HCT116 (cell line): ENCODE results near the gene ATAD2B. TPM values are rescaled to one million over a fixed set of nuclear protein-coding genes. Genes with fewer than 3 reads are reported as not detected.

ENCODE experiments used
- ATAC-seq: fragments of 200-7000 bp; cut with Tn5 transposase; 2 replicates; pipeline ENCODE4 v1.9.1; 2020; ENCODE audit warnings: mild to moderate bottlenecking, moderate library complexity
- BruUV-seq: library from RNA; stranded (reverse); fragments of 400-500 nt; replicated peaks from 2 replicates; lab custom pipeline; 2021; lab: Mats Ljungman, UMichigan
- CTCF ChIA-PET: fragments of 300-600 bp; sonication (Branson Sonifier 250); formaldehyde crosslinking; loops from one replicate; lab custom pipeline; 2021; ENCODE audit warnings: antibody characterized with exemption; lab: Charles Lee
- POLR2A ChIA-PET: fragments of 300-600, 350-600 bp; sonication (Branson Sonifier 250); formaldehyde crosslinking; loops from one replicate; lab custom pipeline; 2021; ENCODE audit warnings: antibody characterized with exemption; lab: Charles Lee
- RAD21 ChIA-PET, 2 experiments: fragments of 300-600 bp; sonication (Branson Sonifier 250); formaldehyde crosslinking; loops; one replicate each; lab custom pipeline; 2023; ENCODE audit warnings: low total read pairs in 2 of 2; ENCODE audit not compliant: uncharacterized antibody in 2 of 2, unreplicated experiment in 2 of 2, low non-redundant PET in 1 of 2; lab: Charles Lee
- DNase-seq: peaks from one replicate; pipeline ENCODE4 v3.0.0-alpha.2; 2010; ENCODE audit warnings: low read depth, low spot score
- H2AFZ ChIP-seq: fragments of 200-600 bp; shearing (Covaris generic), sonication (generic); 2 replicates; pipeline ENCODE4 v1.6.1; 2017; ENCODE audit warnings: low read depth, mixed run types, mixed read lengths, antibody characterized with exemption, low read length; ENCODE audit not compliant: poor library complexity, severe bottlenecking
- H3K27ac ChIP-seq: 2 replicates; pipeline ENCODE4 v1.5.1; 2012; ENCODE audit warnings: low read depth, low read length
- H3K27me3 ChIP-seq: fragments of 200-600 bp; sonication (generic); 2 replicates; pipeline ENCODE4 v1.6.1; 2016; ENCODE audit warnings: mixed run types, low read length, mixed read lengths; ENCODE audit not compliant: insufficient read depth
- H3K36me3 ChIP-seq, 2 experiments: fragments of 200-500 bp in 1 of 2; fragments of 200-600 bp in 1 of 2; sonication (Bioruptor generic) in 1 of 2; sonication (generic) in 1 of 2; 2 replicates each; pipeline versions ENCODE4 v1.5.1 to v1.6.1; 2014 to 2016; ENCODE audit warnings: low read length in 2 of 2, inconsistent platforms in 1 of 2, mixed read lengths in 1 of 2, mixed run types in 1 of 2; ENCODE audit not compliant: insufficient read depth in 2 of 2, control insufficient read depth in 1 of 2
- H3K4me1 ChIP-seq, 2 experiments: fragments of 200-600 bp in 1 of 2; sonication (generic) in 1 of 2; 2 replicates each; pipeline versions ENCODE4 v1.5.1 to v1.6.1; 2012 to 2017; ENCODE audit warnings: low read length in 2 of 2, inconsistent platforms in 1 of 2, mild to moderate bottlenecking in 1 of 2, mixed read lengths in 1 of 2, mixed run types in 1 of 2, moderate library complexity in 1 of 2; ENCODE audit not compliant: insufficient read depth in 2 of 2, control insufficient read depth in 1 of 2
- H3K4me2 ChIP-seq: fragments of 200-600 bp; sonication (generic); 2 replicates; pipeline ENCODE4 v1.6.1; 2017; ENCODE audit warnings: mixed run types, low read length, mixed read lengths
- H3K4me3 ChIP-seq, 2 experiments: fragments of 200-600 bp in 1 of 2; sonication (generic) in 1 of 2; replicated peaks in 1 of 2; 2 replicates each; pipeline ENCODE4 v1.5.1; 2011 to 2016; ENCODE audit warnings: low read length in 2 of 2, control low read depth in 1 of 2, low read depth in 1 of 2, mild to moderate bottlenecking in 1 of 2, mixed read lengths in 1 of 2, mixed run types in 1 of 2
- H3K79me2 ChIP-seq: fragments of 200-600 bp; sonication (generic); 2 replicates; pipeline ENCODE4 v1.6.1; 2017; ENCODE audit warnings: mild to moderate bottlenecking, mixed run types, low read length, moderate library complexity, mixed read lengths; ENCODE audit not compliant: insufficient read depth
- H3K9ac ChIP-seq: fragments of 200-600 bp; sonication (generic); 2 replicates; pipeline ENCODE4 v1.6.1; 2016; ENCODE audit warnings: low read length, mixed read lengths
- H3K9me2 ChIP-seq: fragments of 200-600 bp; sonication (generic), shearing (Covaris generic); 2 replicates; pipeline ENCODE4 v1.6.1; 2017; ENCODE audit warnings: mixed run types, mild to moderate bottlenecking, moderate library complexity; ENCODE audit not compliant: insufficient read depth
- H3K9me3 ChIP-seq, 2 experiments: fragments of 200-500 bp in 1 of 2; fragments of 200-600 bp in 1 of 2; sonication (Bioruptor generic) in 1 of 2; sonication (generic) in 1 of 2; 2 replicates each; pipeline ENCODE4 v1.6.1; 2014 to 2017; ENCODE audit warnings: low read length in 2 of 2, mixed read lengths in 2 of 2, inconsistent platforms in 1 of 2, low read depth in 1 of 2, mild to moderate bottlenecking in 1 of 2, mixed run types in 1 of 2, moderate library complexity in 1 of 2; ENCODE audit not compliant: control insufficient read depth in 1 of 2, insufficient read depth in 1 of 2
- H4K20me1 ChIP-seq: fragments of 200-600 bp; sonication (generic), shearing (Covaris generic); 2 replicates; pipeline ENCODE4 v1.6.1; 2017; ENCODE audit warnings: mixed run types, mild to moderate bottlenecking, moderate library complexity; ENCODE audit not compliant: insufficient read depth
- ATF3 ChIP-seq: IDR thresholded peaks from 2 replicates; pipeline ENCODE4 v1.6.1; 2012
- CBX3 ChIP-seq: IDR thresholded peaks from 2 replicates; pipeline ENCODE4 v1.6.1; 2012; ENCODE audit warnings: low read depth
- CEBPB ChIP-seq: IDR thresholded peaks from 2 replicates; pipeline ENCODE4 v1.6.1; 2012; ENCODE audit warnings: low read depth
- CTCF ChIP-seq, 3 experiments: fragments of 200-600 bp in 1 of 3; sonication (generic) in 1 of 3; IDR thresholded peaks in 2 of 3; conservative IDR thresholded peaks in 1 of 3; 2 replicates each; pipeline ENCODE4 v1.5.1; 2012 to 2017; ENCODE audit warnings: low read depth in 2 of 3, low read length in 2 of 3, antibody characterized with exemption in 1 of 3, borderline replicate concordance in 1 of 3, control low read depth in 1 of 3, mild to moderate bottlenecking in 1 of 3, mixed read lengths in 1 of 3, mixed run types in 1 of 3, moderate library complexity in 1 of 3; ENCODE audit not compliant: insufficient read depth in 1 of 3
- ELF1 ChIP-seq: IDR thresholded peaks from 2 replicates; pipeline ENCODE4 v1.6.1; 2012; ENCODE audit warnings: low read depth, borderline replicate concordance
- EZH2 ChIP-seq: fragments of 200-600 bp; sonication (generic); IDR thresholded peaks from 2 replicates; pipeline ENCODE4 v1.6.1; 2017; ENCODE audit warnings: antibody characterized with exemption, mixed run types
- EZH2phosphoT487 ChIP-seq: fragments of 200-600 bp; IDR thresholded peaks from 2 replicates; pipeline ENCODE4 v1.6.1; 2018; ENCODE audit warnings: antibody characterized with exemption, borderline replicate concordance
- POLR2A ChIP-seq: IDR thresholded peaks from 2 replicates; pipeline ENCODE4 v1.7.0; 2011; ENCODE audit warnings: borderline replicate concordance; ENCODE audit not compliant: insufficient read depth, insufficient read length; ENCODE audit errors: extremely low read depth
- POLR2AphosphoS5 ChIP-seq: IDR thresholded peaks from 2 replicates; pipeline ENCODE4 v1.6.1; 2011; ENCODE audit warnings: mild to moderate bottlenecking, low read depth, low read length, moderate library complexity
- RAD21 ChIP-seq: IDR thresholded peaks from 2 replicates; pipeline ENCODE4 v1.6.1; 2012; ENCODE audit warnings: low read depth, mild to moderate bottlenecking
- REST ChIP-seq: IDR thresholded peaks from 2 replicates; pipeline ENCODE4 v1.6.1; 2012; ENCODE audit warnings: low read depth
- TCF7L2 ChIP-seq: IDR thresholded peaks from 2 replicates; pipeline ENCODE4 v1.7.0; 2011; ENCODE audit warnings: borderline replicate concordance, inconsistent platforms; ENCODE audit not compliant: insufficient read depth, insufficient read length; ENCODE audit errors: extremely low read depth
- ZBTB33 ChIP-seq: IDR thresholded peaks from 2 replicates; pipeline ENCODE4 v1.6.1; 2011; ENCODE audit warnings: mild to moderate bottlenecking, low read length, moderate library complexity; ENCODE audit not compliant: insufficient replicate concordance; ENCODE audit errors: extremely low read depth
- ZFX ChIP-seq: fragments of 450-650 bp; IDR thresholded peaks from 2 replicates; pipeline ENCODE4 v1.6.1; 2017
- ZNF274 ChIP-seq: fragments of 200-500 bp; sonication (Bioruptor generic); IDR thresholded peaks from 2 replicates; pipeline ENCODE4 v1.6.1; 2014; ENCODE audit warnings: mild to moderate bottlenecking, low read depth, low read length, inconsistent platforms
- intact Hi-C: fragments of 100-400 bp; cut with micrococcal nuclease; formaldehyde crosslinking; loops from 2 replicates; pipeline ENCODE4 v1.10.0; 2022
- total RNA-seq: library from RNA; stranded (reverse); gene quantifications from one replicate; pipeline ENCODE4 v1.2.1, GENCODE V29; 2021; ENCODE audit not compliant: unreplicated experiment

ATAD2B gene
- total RNA-seq, 1 experiment from 2014 or later: 9.6 TPM

GRCh38 chr2:23916727-23917405, 10.1 kb downstream of the ATAD2B start:
- H3K36me3 ChIP-seq: no peaks in the 10 kb centered on the region
- ChIA-PET CTCF (interaction anchor here (1.5 to 2.7 kb wide), 2 partner anchors 10 to 92 kb away, joined by 3 to 11 read pairs; partner anchors contain the start of gene ATAD2B), RAD21 (no interaction called here), POLR2A (no interaction called here)
- TF ChIP-seq RAD21 (no peak), ELF1 (no peak), POLR2A (no peak), ZBTB33 (no peak), POLR2AphosphoS5 (no peak), CTCF (IDR thresholded peaks at IDR 0.05 in 2 of 3, conservative IDR thresholded peaks at IDR 0.05 in 1 of 3; ENCODE audit: borderline replicate concordance in 1 of 3, insufficient read depth in 1 of 3, low read depth in 2 of 3, low read length in 2 of 3) (no peak), REST (no peak), CEBPB (no peak), EZH2 (no peak), CBX3 (no peak), ZNF274 (no peak), ZFX (no peak), TCF7L2 (no peak), EZH2phosphoT487 (no peak), ATF3 (no peak)
- BruUV-seq: no TSS peak
- no peak for DNase-seq
- no peaks in the 10 kb centered on the region for H3K9me3 ChIP-seq
- H3K4me1 ChIP-seq: peaks cover 11 to 23% of the 10 kb centered on the region in 2 experiments
- ATAC-seq: no peak
- H3K27ac ChIP-seq: no peak overlapping the region
- H4K20me1 ChIP-seq: no peaks in the 10 kb centered on the region
- no peaks in the 10 kb centered on the region for H3K27me3 ChIP-seq
- no peak overlapping the region for H3K4me3 ChIP-seq
- no peak overlapping the region for H2AFZ ChIP-seq
- no peaks in the 10 kb centered on the region for H3K9me2 ChIP-seq
- H3K4me2 ChIP-seq: no peak overlapping the region
- intact Hi-C loops: no loop called here
- no peak overlapping the region for H3K9ac ChIP-seq
- peaks cover 70% of the 10 kb centered on the region for H3K79me2 ChIP-seq
